ENCODE data around the gene PHACTR1. TPM values are rescaled to one million over a fixed set of nuclear protein-coding genes. Genes with fewer than 3 reads are reported as not detected.

PHACTR1 gene
- total RNA-seq, 4 donors from 2014 or later: 2.0 to 8.3 (median 4.5) TPM

GRCh38 chr6:12947967-12948366 lies 231.4 kb downstream of the PHACTR1 start:
- Histone ChIP-seq H3K27me3 (no peaks in the 10 kb centered on the region), H3K4me3 (no peak overlapping the region), H3K9me3 (no peaks in the 10 kb centered on the region), H3K4me1 (no peaks in the 10 kb centered on the region), H3K36me3 (no peaks in the 10 kb centered on the region), H3K27ac (no peak overlapping the region)
- TF ChIP-seq POLR2A (IDR thresholded peaks at IDR 0.05): no peak
- TF ChIP-seq, protein P1, sequence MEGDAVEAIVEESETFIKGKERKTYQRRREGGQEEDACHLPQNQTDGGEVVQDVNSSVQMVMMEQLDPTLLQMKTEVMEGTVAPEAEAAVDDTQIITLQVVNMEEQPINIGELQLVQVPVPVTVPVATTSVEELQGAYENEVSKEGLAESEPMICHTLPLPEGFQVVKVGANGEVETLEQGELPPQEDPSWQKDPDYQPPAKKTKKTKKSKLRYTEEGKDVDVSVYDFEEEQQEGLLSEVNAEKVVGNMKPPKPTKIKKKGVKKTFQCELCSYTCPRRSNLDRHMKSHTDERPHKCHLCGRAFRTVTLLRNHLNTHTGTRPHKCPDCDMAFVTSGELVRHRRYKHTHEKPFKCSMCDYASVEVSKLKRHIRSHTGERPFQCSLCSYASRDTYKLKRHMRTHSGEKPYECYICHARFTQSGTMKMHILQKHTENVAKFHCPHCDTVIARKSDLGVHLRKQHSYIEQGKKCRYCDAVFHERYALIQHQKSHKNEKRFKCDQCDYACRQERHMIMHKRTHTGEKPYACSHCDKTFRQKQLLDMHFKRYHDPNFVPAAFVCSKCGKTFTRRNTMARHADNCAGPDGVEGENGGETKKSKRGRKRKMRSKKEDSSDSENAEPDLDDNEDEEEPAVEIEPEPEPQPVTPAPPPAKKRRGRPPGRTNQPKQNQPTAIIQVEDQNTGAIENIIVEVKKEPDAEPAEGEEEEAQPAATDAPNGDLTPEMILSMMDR (IDR thresholded peaks at IDR 0.05): no peak
- intact Hi-C loops (cut with DNase I; ENCODE audit: low total_unique reads): no loop called here
- DNase-seq: no peak

GRCh38 chr6:12950976-12951375 lies 234.4 kb downstream of the PHACTR1 start:
- Histone ChIP-seq H3K27ac (no peak overlapping the region), H3K9me3 (no peaks in the 10 kb centered on the region), H3K4me3 (no peak overlapping the region), H3K36me3 (no peaks in the 10 kb centered on the region), H3K27me3 (no peaks in the 10 kb centered on the region), H3K4me1 (no peaks in the 10 kb centered on the region)
- TF ChIP-seq POLR2A (IDR thresholded peaks at IDR 0.05): no peak
- TF ChIP-seq, protein P1 (IDR thresholded peaks at IDR 0.05): no peak
- DNase-seq: no peak
- intact Hi-C loops (cut with DNase I; ENCODE audit: low total_unique reads): no loop called here

DNA sequence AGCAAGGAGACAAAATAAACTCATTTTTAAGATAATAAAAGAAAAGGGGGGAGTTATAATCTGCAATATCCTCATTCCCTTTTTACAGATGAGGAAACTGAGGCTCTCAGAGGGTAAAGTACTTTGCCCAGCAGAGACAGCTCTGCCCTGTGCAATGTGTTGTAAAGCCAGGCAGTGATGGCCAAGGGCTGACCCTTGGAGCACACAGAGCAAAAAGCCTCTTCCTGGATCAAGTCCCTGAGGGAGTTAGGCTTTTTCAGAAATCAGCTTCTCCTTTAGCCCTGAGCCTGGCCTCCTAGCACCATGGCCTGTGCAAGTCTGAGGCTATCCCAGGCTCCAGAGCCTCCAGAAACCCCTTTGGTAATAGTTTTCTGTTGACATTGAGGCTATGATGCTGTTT lies 234.8 kb downstream of the PHACTR1 start:
- Histone ChIP-seq H3K27ac (no peak overlapping the region), H3K9me3 (no peaks in the 10 kb centered on the region), H3K36me3 (no peaks in the 10 kb centered on the region), H3K4me1 (no peaks in the 10 kb centered on the region), H3K4me3 (no peak overlapping the region), H3K27me3 (no peaks in the 10 kb centered on the region)
- no peak for DNase-seq
- no peak for TF ChIP-seq POLR2A (IDR thresholded peaks at IDR 0.05)
- TF ChIP-seq, protein P1 (IDR thresholded peaks at IDR 0.05): no peak
- intact Hi-C loops (cut with DNase I; ENCODE audit: low total_unique reads): no loop called here

DNA sequence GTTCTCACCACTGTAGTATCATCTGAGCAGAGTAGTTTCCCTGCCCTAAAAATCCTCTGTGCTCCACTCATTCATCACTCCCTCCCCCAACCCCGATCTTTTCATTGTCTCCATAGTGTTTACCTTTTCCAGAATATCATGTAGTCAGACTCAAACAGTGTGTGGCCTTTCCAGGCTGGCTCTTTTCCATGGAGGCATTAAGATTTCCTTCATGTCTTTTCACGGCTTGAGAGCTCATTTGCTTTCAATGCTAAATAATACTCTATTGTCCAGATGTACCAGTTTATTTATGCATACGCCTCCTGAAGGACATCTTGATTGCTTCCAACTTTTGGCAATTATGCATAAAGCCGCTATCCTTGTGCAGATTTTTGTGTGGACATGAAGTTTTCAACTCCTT lies 235.8 kb downstream of the PHACTR1 start:
- Histone ChIP-seq H3K27ac (no peak overlapping the region), H3K36me3 (no peaks in the 10 kb centered on the region), H3K4me1 (no peaks in the 10 kb centered on the region), H3K27me3 (no peaks in the 10 kb centered on the region), H3K4me3 (no peak overlapping the region), H3K9me3 (no peaks in the 10 kb centered on the region)
- no peak for TF ChIP-seq POLR2A (IDR thresholded peaks at IDR 0.05)
- TF ChIP-seq, protein P1 (IDR thresholded peaks at IDR 0.05): no peak
- DNase-seq: no peak
- intact Hi-C loops (cut with DNase I; ENCODE audit: low total_unique reads): no loop called here

DNA sequence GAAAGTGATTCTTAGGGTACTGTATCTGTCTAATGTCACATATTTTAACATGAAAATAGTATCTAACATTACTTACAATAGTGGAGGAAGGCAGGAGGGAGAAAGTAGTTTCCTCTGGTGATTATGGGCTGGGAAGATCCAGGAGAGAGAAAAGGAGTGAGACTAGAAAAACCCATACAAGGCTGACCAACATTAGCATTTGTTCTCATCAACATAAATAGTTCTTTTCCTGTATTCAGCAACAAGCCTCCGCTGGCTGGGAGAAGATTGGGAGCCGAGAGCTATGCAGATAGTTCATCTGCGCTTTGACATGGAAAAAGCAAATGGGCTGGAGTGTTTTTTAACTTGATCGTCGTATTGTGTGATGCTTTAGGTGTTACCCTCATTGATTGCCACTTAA lies 239.4 kb downstream of the PHACTR1 start:
- no peak overlapping the region for H3K4me3 ChIP-seq
- intact Hi-C loops (cut with DNase I; ENCODE audit: low total_unique reads): no loop called here

More for the DNA sequence above, 239.4 kb downstream of the PHACTR1 start:
- Histone ChIP-seq H3K36me3 (no peaks in the 10 kb centered on the region), H3K4me1 (no peaks in the 10 kb centered on the region), H3K27ac (no peak overlapping the region), H3K9me3 (no peaks in the 10 kb centered on the region), H3K27me3 (no peaks in the 10 kb centered on the region)
- DNase-seq: no peak
- TF ChIP-seq POLR2A (IDR thresholded peaks at IDR 0.05): no peak
- TF ChIP-seq, protein P1 (IDR thresholded peaks at IDR 0.05): no peak
